ENCODE data around the gene TNNI3.
"Not testable (repeated sequence)": the region's sequence is repeated elsewhere in the genome, so short reads cannot be mapped to it uniquely, and the experiment has no call there.

Gene TNNI3

GRCh38 chr19:55157064-55157908 lies at the start of gene TNNI3:
Gene TNNI3, minus strand, starts transcription at chr19:55157732. Its CDS starts 143 bp downstream, at chr19:55157589.
- no peak for DNase-seq (ENCODE audit: low read depth, low spot score)

GRCh38 chr19:55206664-55207500 lies 49.4 kb upstream of the TNNI3 start:
- DNase-seq (ENCODE audit: low read depth, low spot score), result no peak

- not testable (repeated sequence) for DNase-seq (ENCODE audit: low read depth, low spot score)
Observed at GRCh38 chr19:55202199-55202598, 44.7 kb upstream of the TNNI3 start.

- no peak for DNase-seq (ENCODE audit: low read depth, low spot score)
Observed at GRCh38 chr19:55199620-55200204, 42.2 kb upstream of the TNNI3 start.

- no peak for DNase-seq (ENCODE audit: low read depth, low spot score)
Observed at GRCh38 chr19:55198651-55199050, 41.1 kb upstream of the TNNI3 start.

- DNase-seq (ENCODE audit: low read depth, low spot score), result no peak
Observed at GRCh38 chr19:55197528-55197927, 40.0 kb upstream of the TNNI3 start.

GRCh38 chr19:55196803-55197202 lies 39.3 kb upstream of the TNNI3 start:
- DNase-seq (ENCODE audit: low read depth, low spot score), result no peak

GRCh38 chr19:55193481-55193880 lies 35.9 kb upstream of the TNNI3 start:
- DNase-seq (ENCODE audit: low read depth, low spot score), result no peak

- no peak for DNase-seq (ENCODE audit: low read depth, low spot score)
Observed at GRCh38 chr19:55189403-55189835, 31.9 kb upstream of the TNNI3 start.

- DNase-seq (ENCODE audit: low read depth, low spot score), result no peak
Observed at GRCh38 chr19:55188625-55189024, 31.1 kb upstream of the TNNI3 start.

- DNase-seq (ENCODE audit: low read depth, low spot score), result no peak
Observed at GRCh38 chr19:55186080-55186479, 28.5 kb upstream of the TNNI3 start.

- no peak for DNase-seq (ENCODE audit: low read depth, low spot score)
Observed at GRCh38 chr19:55181740-55182139, 24.2 kb upstream of the TNNI3 start.

GRCh38 chr19:55179606-55180484 lies 22.3 kb upstream of the TNNI3 start, which contains the start of gene SYT5:
Gene SYT5, minus strand, starts transcription at chr19:55180289. Its CDS starts 1,248 bp downstream, at chr19:55179041.
- DNase-seq (ENCODE audit: low read depth, low spot score), result peak; percentile 42

- DNase-seq (ENCODE audit: low read depth, low spot score), result peak; percentile 69
Observed at GRCh38 chr19:55178781-55179599, 21.5 kb upstream of the TNNI3 start.

- no peak for DNase-seq (ENCODE audit: low read depth, low spot score)
Observed at GRCh38 chr19:55176076-55176475, 18.5 kb upstream of the TNNI3 start.

- no peak for DNase-seq (ENCODE audit: low read depth, low spot score)
Observed at GRCh38 chr19:55175117-55175867, 17.8 kb upstream of the TNNI3 start.

GRCh38 chr19:55174425-55175116 lies 17.0 kb upstream of the TNNI3 start:
- DNase-seq (ENCODE audit: low read depth, low spot score), result no peak

- DNase-seq (ENCODE audit: low read depth, low spot score), result no peak
Observed at GRCh38 chr19:55173714-55174409, 16.3 kb upstream of the TNNI3 start.

All from activated naive CD8-positive, alpha-beta T cell treated with anti-CD3 and anti-CD28 coated beads, Interleukin-2, amount 50 U/mL, for 16 hours (primary cell).